Measurements from ENCODE around the gene YOD1.

The YOD1 gene

GRCh38 chr1:207006914-207007313 is 44.1 kb downstream of the YOD1 start:
- no peak for DNase-seq (ENCODE audit: low read depth)

- no peak for DNase-seq (ENCODE audit: low read depth)
These were observed 44.9 kb downstream of the YOD1 start for GRCh38 chr1:207006083-207006482.

- DNase-seq (ENCODE audit: low read depth): peak; percentile 4
These were observed 45.8 kb downstream of the YOD1 start for GRCh38 chr1:207004931-207005830.

- DNase-seq (ENCODE audit: low read depth): no peak
These were observed 47.8 kb downstream of the YOD1 start for GRCh38 chr1:207003210-207003609.

- DNase-seq (ENCODE audit: low read depth): no peak
These were observed 48.3 kb downstream of the YOD1 start for GRCh38 chr1:207002724-207003146.

- no peak for DNase-seq (ENCODE audit: low read depth)
These were observed 49.3 kb downstream of the YOD1 start for GRCh38 chr1:207001492-207002245.

GRCh38 chr1:207000651-207001291 is 50.2 kb downstream of the YOD1 start:
- no peak for DNase-seq (ENCODE audit: low read depth)

- DNase-seq (ENCODE audit: low read depth): no peak
These were observed 52.2 kb downstream of the YOD1 start for GRCh38 chr1:206998816-206999215.
